Measurements from ENCODE around the gene NDFIP2. TPM values are rescaled to one million over a fixed set of nuclear protein-coding genes. Genes with fewer than 3 reads are reported as not detected.
"Not testable (repeated sequence)": the region's sequence is repeated elsewhere in the genome, so short reads cannot be mapped to it uniquely, and the experiment has no call there.

Gene NDFIP2
- total and polyA plus RNA-seq, 8 donors, result 34.1 to 46.3 (median 36.2) TPM

GRCh38 chr13:79571147-79571546 lies 90.2 kb downstream of the NDFIP2 start:
- no peak for TF ChIP-seq CTCF (IDR thresholded peaks at IDR 0.05)
- Histone ChIP-seq H3K27ac (no peak overlapping the region), H3K27me3 (no peaks in the 10 kb centered on the region), H3K36me3 (no peaks in the 10 kb centered on the region), H3K4me1 (no peaks in the 10 kb centered on the region), H3K4me3 (no peak overlapping the region), H3K9me3 (peaks cover 0 to 6% of the 10 kb centered on the region in 2 donors)
- DNase-seq (no peak), ATAC-seq (no peak)
- intact Hi-C loops (cut with DNase I), result no loop called here

GRCh38 chr13:79573892-79574291 lies 92.9 kb downstream of the NDFIP2 start:
- H3K27me3 ChIP-seq; DNase-seq; H3K4me3 ChIP-seq; H3K36me3 ChIP-seq; H3K27ac ChIP-seq; ATAC-seq; H3K4me1 ChIP-seq; intact Hi-C loops (cut with DNase I): not testable (repeated sequence)
- H3K9me3 ChIP-seq, result peaks cover 0 to 15% of the 10 kb centered on the region in 2 donors

- no peak for ATAC-seq
- H3K27ac ChIP-seq, result no peak overlapping the region
Observed at GRCh38 chr13:79581870-79582315, 100.9 kb downstream of the NDFIP2 start.

GRCh38 chr13:79582896-79583295 lies 101.9 kb downstream of the NDFIP2 start:
- no peak overlapping the region for H3K27ac ChIP-seq
- H3K36me3 ChIP-seq, result no peaks in the 10 kb centered on the region
- no peak for TF ChIP-seq CTCF (IDR thresholded peaks at IDR 0.05)
- no peaks in the 10 kb centered on the region for H3K27me3 ChIP-seq
- DNase-seq (no peak), ATAC-seq (no peak)
- no peaks in the 10 kb centered on the region for H3K4me1 ChIP-seq
- peaks cover 0 to 13% of the 10 kb centered on the region in 2 donors for H3K9me3 ChIP-seq
- no peak overlapping the region for H3K4me3 ChIP-seq
- intact Hi-C loops (cut with DNase I), result no loop called here

More at GRCh38 chr13:79581870-79582315, 100.9 kb downstream of the NDFIP2 start:
- intact Hi-C loops (cut with DNase I), result no loop called here
- Histone ChIP-seq H3K4me3 (no peak overlapping the region), H3K9me3 (peaks cover 0 to 23% of the 10 kb centered on the region in 2 donors), H3K36me3 (no peaks in the 10 kb centered on the region), H3K4me1 (no peaks in the 10 kb centered on the region), H3K27me3 (no peaks in the 10 kb centered on the region)
- no peak for TF ChIP-seq CTCF (IDR thresholded peaks at IDR 0.05)
- peak in 3 of 4 donors; percentile 12 to 51 (median 43) for DNase-seq

- ATAC-seq (no peak), DNase-seq (no peak)
- Histone ChIP-seq H3K27me3 (no peaks in the 10 kb centered on the region), H3K36me3 (no peaks in the 10 kb centered on the region), H3K27ac (no peak overlapping the region), H3K4me1 (no peaks in the 10 kb centered on the region), H3K9me3 (peaks cover 0 to 13% of the 10 kb centered on the region in 2 donors), H3K4me3 (no peak overlapping the region)
- intact Hi-C loops (cut with DNase I), result no loop called here
- TF ChIP-seq CTCF (IDR thresholded peaks at IDR 0.05), result no peak
Observed at GRCh38 chr13:79585033-79585432, 104.1 kb downstream of the NDFIP2 start.
